IMR-90 (cell line): ENCODE results near the gene ATP1B3. TPM values are rescaled to one million over a fixed set of nuclear protein-coding genes. Genes with fewer than 3 reads are reported as not detected.

Source experiments
- ATAC-seq: fragments of 200-7000 bp; cut with Tn5 transposase; 2 replicates; pipeline ENCODE4 v1.9.1; 2020; ENCODE audit warnings: low read depth, mild to moderate bottlenecking, moderate library complexity
- BruUV-seq: library from RNA; stranded (reverse); fragments of 400-500 nt; replicated peaks from 2 replicates; lab custom pipeline; 2021; lab: Mats Ljungman, UMichigan
- CTCF ChIA-PET: fragments of 300-600 bp; formaldehyde crosslinking; extraction: SDS; loops from one replicate; lab custom pipeline; 2021; ENCODE audit warnings: antibody characterized with exemption; lab: Yijun Ruan, JAX
- POLR2A ChIA-PET: fragments of 300-600 bp; sonication (Branson Sonifier 250); formaldehyde crosslinking; loops from one replicate; lab custom pipeline; 2022; ENCODE audit warnings: antibody characterized with exemption; ENCODE audit not compliant: unreplicated experiment; lab: Charles Lee
- DNase-seq: peaks from one replicate; pipeline ENCODE4 v3.0.0; 2013
- H2AFZ ChIP-seq: replicated peaks from 2 replicates; pipeline ENCODE3; 2013; ENCODE audit warnings: low read length, mild to moderate bottlenecking; ENCODE audit not compliant: poor library complexity
- H2AK5ac ChIP-seq: 2 replicates; pipeline ENCODE4 v1.6.1; 2013; ENCODE audit warnings: low read depth, low read length, inconsistent platforms
- H2AK9ac ChIP-seq: replicated peaks from 2 replicates; pipeline ENCODE3; 2013; ENCODE audit warnings: mild to moderate bottlenecking, low read depth, low read length, moderate library complexity; ENCODE audit not compliant: poor library complexity
- H2BK120ac ChIP-seq: 2 replicates; pipeline ENCODE4 v1.6.1; 2013; ENCODE audit warnings: low read depth, low read length, inconsistent platforms
- H2BK15ac ChIP-seq: 3 replicates; pipeline ENCODE4 v1.6.1; 2013; ENCODE audit warnings: low read depth, low read length, inconsistent platforms
- H2BK20ac ChIP-seq: 2 replicates; pipeline ENCODE4 v1.6.1; 2013; ENCODE audit warnings: low read depth, mild to moderate bottlenecking, inconsistent platforms, low read length, moderate library complexity
- H2BK5ac ChIP-seq: 2 replicates; pipeline ENCODE4 v1.6.1; 2013; ENCODE audit warnings: mild to moderate bottlenecking, low read depth, low read length, inconsistent platforms; ENCODE audit not compliant: poor library complexity, severe bottlenecking
- H3K14ac ChIP-seq: replicated peaks from 2 replicates; pipeline ENCODE4 v1.6.1; 2013; ENCODE audit warnings: low read depth, low read length, inconsistent platforms
- H3K18ac ChIP-seq: 2 replicates; pipeline ENCODE4 v1.6.1; 2013; ENCODE audit warnings: low read depth, low read length, control low read depth
- H3K23ac ChIP-seq: 2 replicates; pipeline ENCODE4 v1.6.1; 2013; ENCODE audit warnings: low read depth, low read length, inconsistent platforms
- H3K27ac ChIP-seq: 2 replicates; pipeline ENCODE4 v1.5.1; 2013; ENCODE audit warnings: mild to moderate bottlenecking, control low read depth, low read length; ENCODE audit not compliant: insufficient read depth
- H3K27me3 ChIP-seq: 2 replicates; pipeline ENCODE4 v1.6.1; 2013; ENCODE audit warnings: low read length; ENCODE audit not compliant: control insufficient read depth, insufficient read depth
- H3K36me3 ChIP-seq: 2 replicates; pipeline ENCODE4 v1.6.1; 2013; ENCODE audit warnings: low read length, mixed read lengths; ENCODE audit not compliant: control insufficient read depth, insufficient read depth
- H3K4ac ChIP-seq: 2 replicates; pipeline ENCODE4 v1.6.1; 2013; ENCODE audit warnings: low read depth, low read length, inconsistent platforms
- H3K4me1 ChIP-seq: 2 replicates; pipeline ENCODE4 v1.6.1; 2013; ENCODE audit warnings: low read length, mixed read lengths; ENCODE audit not compliant: control insufficient read depth, insufficient read depth
- H3K4me2 ChIP-seq: 2 replicates; pipeline ENCODE4 v1.6.1; 2013; ENCODE audit warnings: low read depth, mild to moderate bottlenecking, control low read depth, low read length, moderate library complexity
- H3K4me3 ChIP-seq: 2 replicates; pipeline ENCODE4 v1.5.1; 2013; ENCODE audit warnings: low read depth, mild to moderate bottlenecking, control low read depth, low read length, moderate library complexity; ENCODE audit not compliant: insufficient read depth
- H3K56ac ChIP-seq: 2 replicates; pipeline ENCODE4 v1.6.1; 2013; ENCODE audit warnings: low read length, inconsistent platforms; ENCODE audit not compliant: insufficient read depth; ENCODE audit errors: extremely low read depth
- H3K79me1 ChIP-seq, 2 experiments: 2 replicates each; pipeline ENCODE4 v1.6.1; 2013; ENCODE audit warnings: low read length in 2 of 2, inconsistent platforms in 1 of 2, low read depth in 1 of 2
- H3K9ac ChIP-seq: 2 replicates; pipeline ENCODE4 v1.6.1; 2013; ENCODE audit warnings: low read depth, low read length, control low read depth
- H3K9me1 ChIP-seq: 2 replicates; pipeline ENCODE4 v1.6.1; 2013; ENCODE audit warnings: low read length, inconsistent platforms; ENCODE audit not compliant: insufficient read depth
- H3K9me3 ChIP-seq: 2 replicates; pipeline ENCODE4 v1.6.1; 2013; ENCODE audit warnings: low read length; ENCODE audit not compliant: control insufficient read depth, insufficient read depth
- H4K20me1 ChIP-seq: 2 replicates; pipeline ENCODE4 v1.6.1; 2013; ENCODE audit warnings: low read length, inconsistent platforms; ENCODE audit not compliant: insufficient read depth
- H4K5ac ChIP-seq: 2 replicates; pipeline ENCODE4 v1.6.1; 2013; ENCODE audit warnings: mild to moderate bottlenecking, low read depth, low read length, control low read depth
- H4K8ac ChIP-seq, 2 experiments: 2 replicates each; pipeline ENCODE4 v1.6.1; 2013; ENCODE audit warnings: low read depth in 2 of 2, low read length in 2 of 2, control low read depth in 1 of 2, inconsistent platforms in 1 of 2
- H4K91ac ChIP-seq: 2 replicates; pipeline ENCODE4 v1.6.1; 2013; ENCODE audit warnings: low read depth, low read length, inconsistent platforms; ENCODE audit not compliant: insufficient read depth
- BHLHE40 ChIP-seq: fragments of 150-350 bp; IDR thresholded peaks from 2 replicates; pipeline ENCODE4 v1.6.1; 2016; ENCODE audit warnings: mild to moderate bottlenecking, low read depth, low read length
- CEBPB ChIP-seq: IDR thresholded peaks from 2 replicates; pipeline ENCODE4 v1.6.1; 2012; ENCODE audit warnings: low read depth, low read length, improper control_type of control experiment
- CHD1 ChIP-seq: IDR thresholded peaks from 2 replicates; pipeline ENCODE4 v1.6.1; 2012; ENCODE audit warnings: low read depth, low read length, improper control_type of control experiment
- ELK1 ChIP-seq: fragments of 150-350 bp; IDR thresholded peaks from 2 replicates; pipeline ENCODE4 v1.6.1; 2016; ENCODE audit warnings: low read depth, mild to moderate bottlenecking, low read length, moderate library complexity, borderline replicate concordance
- FOS ChIP-seq: fragments of 150-350 bp; IDR thresholded peaks from 2 replicates; pipeline ENCODE4 v1.6.1; 2016; ENCODE audit warnings: low read depth, low read length
- MAFK ChIP-seq: IDR thresholded peaks from 2 replicates; pipeline ENCODE4 v1.6.1; 2012; ENCODE audit warnings: low read depth, low read length, improper control_type of control experiment
- MAZ ChIP-seq: IDR thresholded peaks from 2 replicates; pipeline ENCODE4 v1.6.1; 2012; ENCODE audit warnings: low read depth, mild to moderate bottlenecking, low read length, improper control_type of control experiment, moderate library complexity, borderline replicate concordance
- MXI1 ChIP-seq: IDR thresholded peaks from 2 replicates; pipeline ENCODE4 v1.6.1; 2012; ENCODE audit warnings: low read depth, mild to moderate bottlenecking, low read length, moderate library complexity, borderline replicate concordance
- NFE2L2 ChIP-seq: fragments of 150-350 bp; IDR thresholded peaks from 2 replicates; pipeline ENCODE4 v1.6.1; 2016; ENCODE audit warnings: low read depth, mild to moderate bottlenecking, low read length
- POLR2A ChIP-seq: IDR thresholded peaks from 2 replicates; pipeline ENCODE4 v1.6.1; 2012; ENCODE audit warnings: mild to moderate bottlenecking, low read depth, low read length
- RAD21 ChIP-seq: IDR thresholded peaks from 2 replicates; pipeline ENCODE4 v1.6.1; 2012; ENCODE audit warnings: low read length, improper control_type of control experiment
- RCOR1 ChIP-seq: IDR thresholded peaks from 2 replicates; pipeline ENCODE4 v1.6.1; 2012; ENCODE audit warnings: mild to moderate bottlenecking, low read length, improper control_type of control experiment; ENCODE audit not compliant: insufficient replicate concordance
- RFX5 ChIP-seq: IDR thresholded peaks from 2 replicates; pipeline ENCODE4 v1.8.0; 2012; ENCODE audit warnings: low read depth, mild to moderate bottlenecking, low read length, moderate library complexity
- SMC3 ChIP-seq: fragments of 150-350 bp; IDR thresholded peaks from 2 replicates; pipeline ENCODE4 v1.6.1; 2016; ENCODE audit warnings: low read depth, mild to moderate bottlenecking, antibody characterized with exemption, low read length, moderate library complexity
- WGBS, 2 experiments: methylation state at CpG; one replicate each; pipeline versions ENCODE4 v1.1.5 to v1.1.7; 2013; ENCODE audit warnings: missing lambda C conversion rate in 2 of 2; ENCODE audit not compliant: insufficient read length in 1 of 2; ENCODE audit errors: extremely low coverage in 2 of 2; 5-methylcytosine and 5-hydroxymethylcytosine counted together
- dilution Hi-C: fragments of 300-500 bp; cut with HindIII; formaldehyde crosslinking; loops from one replicate; pipeline ENCODE4 v1.14.3; 2018; ENCODE audit warnings: low sequenced_read_pairs; ENCODE audit not compliant: unreplicated experiment
- in situ Hi-C: fragments of 300-500 bp; cut with MboI; formaldehyde crosslinking; loops from 3 replicates; pipeline ENCODE4 v1.14.3; 2019; ENCODE audit warnings: low sequenced_read_pairs, inconsistent platforms, mixed read lengths
- intact Hi-C: fragments of 100-400 bp; cut with micrococcal nuclease; formaldehyde crosslinking; loops from 2 replicates; pipeline ENCODE4 v1.10.0; 2022
- polyA plus RNA-seq, 3 experiments: library from polyadenylated mRNA; depleted of rRNA; stranded (reverse); fragments of >200 nt; gene quantifications; 2 replicates each; pipeline ENCODE4 v1.2.3, GENCODE V29; 2012; ENCODE audit warnings: low replicate concordance in 1 of 3
- total RNA-seq: library from RNA; depleted of rRNA; stranded (reverse); fragments of >200 nt; gene quantifications from 2 replicates; pipeline ENCODE4 v1.2.3, GENCODE V29; 2012
- TF ChIP-seq, protein P1 (sequence below): conservative IDR thresholded peaks from 2 replicates; pipeline ENCODE4 v1.5.1; 2012; ENCODE audit warnings: mild to moderate bottlenecking, low read depth, low read length, improper control_type of control experiment
- TF ChIP-seq, protein P2 (sequence below): fragments of 150-350 bp; IDR thresholded peaks from 2 replicates; pipeline ENCODE4 v1.6.1; 2017; ENCODE audit warnings: mild to moderate bottlenecking, antibody characterized with exemption, low read length, low read depth

Gene ATP1B3
- total and polyA plus RNA-seq, 2 of the 4 experiments (the other 2 are of a cell fraction): 64.3 to 126 TPM

DNA sequence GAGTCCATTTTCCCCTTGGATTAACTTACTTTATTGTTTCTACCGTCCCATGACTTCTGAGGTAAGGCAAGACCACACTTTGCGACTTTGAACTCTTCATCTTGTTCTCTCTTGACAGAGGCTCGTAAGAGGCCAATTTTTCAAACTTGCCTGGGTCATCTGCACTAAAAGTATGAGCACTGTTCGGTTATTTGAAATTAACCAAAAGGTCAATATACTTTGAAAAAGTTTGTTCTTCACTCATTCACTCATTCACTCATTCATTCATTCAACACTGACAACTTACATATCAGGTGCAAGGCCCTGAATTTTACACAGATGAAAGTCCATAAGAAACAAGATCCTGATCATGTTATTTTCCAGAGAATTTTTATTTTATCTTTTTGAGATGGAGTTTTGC, 57.9 kb downstream of the ATP1B3 start:
- 100% methylated on average over 1 of the region's 4 CpGs; no CpG with 5 or more reads in 1 of the 2 experiments for WGBS, 2 experiments
- no peak overlapping the region for H4K5ac ChIP-seq
- ChIA-PET POLR2A (no interaction called here), CTCF (interaction anchor here (0.7 kb wide), 1 partner anchor 14 kb away, joined by 3 read pairs; no protein-coding TSS in a partner anchor)
- H3K4me3 ChIP-seq: no peak overlapping the region
- H3K27me3 ChIP-seq: no peaks in the 10 kb centered on the region
- intact Hi-C loops: no loop called here
- no peak overlapping the region for H2BK5ac ChIP-seq
- BruUV-seq: no TSS peak
- peaks cover 4% of the 10 kb centered on the region; the same call in 1 of the 2 replicates for H3K9me1 ChIP-seq
- no peak overlapping the region for H4K91ac ChIP-seq
- DNase-seq (no peak), ATAC-seq (no peak)
- no peak overlapping the region for H2BK120ac ChIP-seq
- dilution Hi-C loops: no loop called here
- H2BK15ac ChIP-seq: no peak overlapping the region
- no peak overlapping the region for H2AFZ ChIP-seq
- TF ChIP-seq MAFK: no peak
- TF ChIP-seq POLR2A: no peak
- TF ChIP-seq, protein P1, sequence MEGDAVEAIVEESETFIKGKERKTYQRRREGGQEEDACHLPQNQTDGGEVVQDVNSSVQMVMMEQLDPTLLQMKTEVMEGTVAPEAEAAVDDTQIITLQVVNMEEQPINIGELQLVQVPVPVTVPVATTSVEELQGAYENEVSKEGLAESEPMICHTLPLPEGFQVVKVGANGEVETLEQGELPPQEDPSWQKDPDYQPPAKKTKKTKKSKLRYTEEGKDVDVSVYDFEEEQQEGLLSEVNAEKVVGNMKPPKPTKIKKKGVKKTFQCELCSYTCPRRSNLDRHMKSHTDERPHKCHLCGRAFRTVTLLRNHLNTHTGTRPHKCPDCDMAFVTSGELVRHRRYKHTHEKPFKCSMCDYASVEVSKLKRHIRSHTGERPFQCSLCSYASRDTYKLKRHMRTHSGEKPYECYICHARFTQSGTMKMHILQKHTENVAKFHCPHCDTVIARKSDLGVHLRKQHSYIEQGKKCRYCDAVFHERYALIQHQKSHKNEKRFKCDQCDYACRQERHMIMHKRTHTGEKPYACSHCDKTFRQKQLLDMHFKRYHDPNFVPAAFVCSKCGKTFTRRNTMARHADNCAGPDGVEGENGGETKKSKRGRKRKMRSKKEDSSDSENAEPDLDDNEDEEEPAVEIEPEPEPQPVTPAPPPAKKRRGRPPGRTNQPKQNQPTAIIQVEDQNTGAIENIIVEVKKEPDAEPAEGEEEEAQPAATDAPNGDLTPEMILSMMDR: no peak
- TF ChIP-seq, protein P2, sequence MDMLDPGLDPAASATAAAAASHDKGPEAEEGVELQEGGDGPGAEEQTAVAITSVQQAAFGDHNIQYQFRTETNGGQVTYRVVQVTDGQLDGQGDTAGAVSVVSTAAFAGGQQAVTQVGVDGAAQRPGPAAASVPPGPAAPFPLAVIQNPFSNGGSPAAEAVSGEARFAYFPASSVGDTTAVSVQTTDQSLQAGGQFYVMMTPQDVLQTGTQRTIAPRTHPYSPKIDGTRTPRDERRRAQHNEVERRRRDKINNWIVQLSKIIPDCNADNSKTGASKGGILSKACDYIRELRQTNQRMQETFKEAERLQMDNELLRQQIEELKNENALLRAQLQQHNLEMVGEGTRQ: no peak
- no peak for TF ChIP-seq BHLHE40
- no peak for TF ChIP-seq MXI1
- no peak for TF ChIP-seq CEBPB
- no peak for TF ChIP-seq NFE2L2
- no peak for TF ChIP-seq SMC3
- TF ChIP-seq RCOR1: no peak
- TF ChIP-seq RFX5: no peak
- TF ChIP-seq RAD21: no peak
- TF ChIP-seq CHD1: no peak
- no peak for TF ChIP-seq FOS
- no peak for TF ChIP-seq MAZ
- TF ChIP-seq ELK1: no peak
- no peak overlapping the region for H2AK9ac ChIP-seq
- no peak overlapping the region for H3K23ac ChIP-seq
- H2AK5ac ChIP-seq: no peak overlapping the region
- H3K4me2 ChIP-seq: no peak overlapping the region
- no peak overlapping the region for H3K18ac ChIP-seq
- no peak overlapping the region for H3K9ac ChIP-seq
- H4K8ac ChIP-seq: no peak overlapping the region
- no peaks in the 10 kb centered on the region for H3K9me3 ChIP-seq
- H3K27ac ChIP-seq: no peak overlapping the region
- H3K79me1 ChIP-seq: no peaks in the 10 kb centered on the region
- H3K4ac ChIP-seq: no peak overlapping the region
- no peaks in the 10 kb centered on the region for H3K36me3 ChIP-seq
- H3K56ac ChIP-seq: no peak overlapping the region
- in situ Hi-C loops: no loop called here
- H3K4me1 ChIP-seq: no peaks in the 10 kb centered on the region
- H3K14ac ChIP-seq: no peak overlapping the region
- H4K20me1 ChIP-seq: no peaks in the 10 kb centered on the region
- H2BK20ac ChIP-seq: no peak overlapping the region
